HAP-1 (cell line): ENCODE results near the gene FAM169A.
"Not testable (repeated sequence)": the region's sequence is repeated elsewhere in the genome, so short reads cannot be mapped to it uniquely, and the experiment has no call there.

Experiments
- DNase-seq, 2 experiments: peaks; one replicate each; pipeline ENCODE4 v3.0.0-alpha.2; 2016 to 2020; ENCODE audit warnings: low spot score in 2 of 2
- H3K27me3 ChIP-seq: fragments of 250-450 bp; sonication (Bioruptor Pico); 2 replicates; pipeline ENCODE4 v1.5.1; 2020; ENCODE audit warnings: low read depth, mild to moderate bottlenecking, moderate library complexity
- H3K36me3 ChIP-seq: fragments of 250-450 bp; sonication (Bioruptor Pico); replicated peaks from 2 replicates; pipeline ENCODE4 v1.5.1; 2020; ENCODE audit warnings: mild to moderate bottlenecking
- H3K4me1 ChIP-seq: fragments of 250-450 bp; sonication (Bioruptor Pico); 2 replicates; pipeline ENCODE4 v1.5.1; 2020; ENCODE audit warnings: mild to moderate bottlenecking
- H3K4me3 ChIP-seq: fragments of 250-450 bp; sonication (Bioruptor Pico); 2 replicates; pipeline ENCODE4 v1.5.1; 2020; ENCODE audit warnings: mild to moderate bottlenecking, moderate library complexity
- H3K9me3 ChIP-seq: fragments of 250-450 bp; sonication (Bioruptor Pico); 2 replicates; pipeline ENCODE4 v1.5.1; 2020; ENCODE audit warnings: mild to moderate bottlenecking, moderate library complexity
- in situ Hi-C: fragments of 300-500 bp; cut with MboI; formaldehyde crosslinking; loops from 3 replicates; pipeline ENCODE4 v1.14.3; 2020; ENCODE audit warnings: low sequenced_read_pairs, inconsistent platforms, mixed read lengths

Gene FAM169A

GRCh38 chr5:74865804-74866595 lies at the start of gene FAM169A:
Gene FAM169A, minus strand, starts transcription at chr5:74866387. Its CDS starts 24,711 bp downstream, at chr5:74841676.
- H3K36me3 ChIP-seq: no peaks in the 10 kb centered on the region
- no peaks in the 10 kb centered on the region for H3K9me3 ChIP-seq
- H3K4me3 ChIP-seq: peak within 1 kb of the TSS; percentile 65
- H3K27me3 ChIP-seq: no peaks in the 10 kb centered on the region
- in situ Hi-C loops: no loop called here
- peak; percentile 47 to 75 for DNase-seq
- peaks cover 45% of the 10 kb centered on the region for H3K4me1 ChIP-seq

- no peak for DNase-seq
- Histone ChIP-seq H3K27me3 (no peaks in the 10 kb centered on the region), H3K36me3 (no peaks in the 10 kb centered on the region), H3K4me1 (peaks cover 15% of the 10 kb centered on the region), H3K4me3 (no peak overlapping the region), H3K9me3 (no peaks in the 10 kb centered on the region)
- in situ Hi-C loops: loop anchor here (5.0 to 25.0 kb wide), 4 partner anchors 151 to 1003 kb away; partner anchors contain the start of genes GFM2 and NSA2
These were observed 49.3 kb upstream of the FAM169A start for GRCh38 chr5:74915488-74915887.

GRCh38 chr5:74911421-74911820 lies 45.2 kb upstream of the FAM169A start:
- H3K4me3 ChIP-seq, H3K27me3 ChIP-seq, H3K9me3 ChIP-seq, H3K36me3 ChIP-seq, DNase-seq: not testable (repeated sequence)
- H3K4me1 ChIP-seq: peaks cover 11% of the 10 kb centered on the region
- in situ Hi-C loops: loop anchor here (10.0 to 25.0 kb wide), 3 partner anchors 147 to 999 kb away; partner anchors contain the start of genes GFM2 and NSA2

- not testable (repeated sequence) for H3K27me3 ChIP-seq, H3K4me3 ChIP-seq, H3K9me3 ChIP-seq, H3K36me3 ChIP-seq, DNase-seq
- in situ Hi-C loops: loop anchor here (10.0 to 25.0 kb wide), 3 partner anchors 145 to 998 kb away; partner anchors contain the start of genes GFM2 and NSA2
- H3K4me1 ChIP-seq: peaks cover 11% of the 10 kb centered on the region
These were observed 43.7 kb upstream of the FAM169A start for GRCh38 chr5:74909888-74910287.

GRCh38 chr5:74908237-74908636 lies 42.0 kb upstream of the FAM169A start:
- not testable (repeated sequence) for H3K36me3 ChIP-seq, H3K9me3 ChIP-seq, DNase-seq, H3K27me3 ChIP-seq, H3K4me3 ChIP-seq
- H3K4me1 ChIP-seq: peaks cover 11% of the 10 kb centered on the region
- in situ Hi-C loops: loop anchor here (25.0 kb wide), 1 partner anchor 996 kb away; no protein-coding TSS in a partner anchor

DNA sequence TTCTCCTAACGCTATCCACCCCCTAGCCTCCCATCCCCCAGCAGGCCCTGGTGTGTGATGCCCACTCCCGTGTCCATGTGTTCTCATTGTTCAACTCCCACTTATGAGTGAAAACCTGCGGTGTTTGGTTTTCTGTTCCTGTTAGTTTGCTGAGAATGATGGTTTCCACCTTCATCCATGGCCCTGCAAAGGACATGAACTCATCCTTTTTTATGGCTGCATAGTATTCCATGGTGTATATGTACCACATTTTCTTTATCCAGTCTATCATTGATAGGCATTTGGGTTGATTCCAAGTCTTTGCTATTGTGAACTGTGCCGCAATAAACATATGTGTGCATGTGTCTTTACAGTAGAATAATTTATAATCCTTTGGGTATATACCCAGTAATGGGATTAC lies 38.5 kb upstream of the FAM169A start:
- H3K27me3 ChIP-seq: not testable (repeated sequence)

GRCh38 chr5:74903165-74903787 lies 37.1 kb upstream of the FAM169A start:
- no peaks in the 10 kb centered on the region for H3K9me3 ChIP-seq
- DNase-seq: peak; percentile 28 to 53
- no peaks in the 10 kb centered on the region for H3K4me1 ChIP-seq
- in situ Hi-C loops: loop anchor here (25.0 kb wide), 1 partner anchor 991 kb away; no protein-coding TSS in a partner anchor
- no peaks in the 10 kb centered on the region for H3K27me3 ChIP-seq
- no peaks in the 10 kb centered on the region for H3K36me3 ChIP-seq
- H3K4me3 ChIP-seq: no peak overlapping the region

More for the DNA sequence above, 38.5 kb upstream of the FAM169A start:
- not testable (repeated sequence) for H3K36me3 ChIP-seq, H3K4me3 ChIP-seq, H3K9me3 ChIP-seq, H3K4me1 ChIP-seq, DNase-seq
- in situ Hi-C loops: loop anchor here (25.0 kb wide), 1 partner anchor 992 kb away; no protein-coding TSS in a partner anchor

DNA sequence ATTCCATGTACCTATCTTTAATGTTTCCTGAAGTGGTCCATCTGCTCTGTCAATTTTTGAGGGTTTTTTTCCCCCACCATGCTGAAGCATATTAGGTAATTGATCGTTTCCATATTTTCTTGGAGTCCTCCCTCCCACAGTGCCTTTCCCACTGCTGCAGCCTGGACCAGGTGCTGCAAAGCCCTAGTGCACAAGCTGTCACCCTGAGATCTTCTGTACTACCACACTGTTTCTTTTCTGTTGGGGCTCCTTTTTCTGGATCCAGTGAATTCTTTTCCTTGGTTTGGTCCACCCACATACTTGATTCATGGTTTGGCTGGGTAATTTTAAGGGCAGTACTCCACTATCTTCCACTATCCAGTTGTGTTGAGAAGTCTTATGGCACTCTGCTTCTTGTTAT lies 30.9 kb upstream of the FAM169A start:
- no peaks in the 10 kb centered on the region for H3K4me1 ChIP-seq
- in situ Hi-C loops: no loop called here

GRCh38 chr5:74895906-74896305 lies 29.7 kb upstream of the FAM169A start:
- DNase-seq: no peak
- Histone ChIP-seq H3K4me1 (no peaks in the 10 kb centered on the region), H3K27me3 (no peaks in the 10 kb centered on the region), H3K36me3 (no peaks in the 10 kb centered on the region), H3K4me3 (no peak overlapping the region), H3K9me3 (peaks cover 4% of the 10 kb centered on the region; the same call in 1 of the 2 replicates)
- in situ Hi-C loops: no loop called here

More for the DNA sequence above, 30.9 kb upstream of the FAM169A start:
- peaks cover 4% of the 10 kb centered on the region; the same call in 1 of the 2 replicates for H3K9me3 ChIP-seq
- H3K4me3 ChIP-seq: no peak overlapping the region
- no peaks in the 10 kb centered on the region for H3K27me3 ChIP-seq
- no peaks in the 10 kb centered on the region for H3K36me3 ChIP-seq
- no peak for DNase-seq

- peaks cover 4% of the 10 kb centered on the region; the same call in 1 of the 2 replicates for H3K9me3 ChIP-seq
- no peak for DNase-seq
- H3K4me1 ChIP-seq: no peaks in the 10 kb centered on the region
- no peak overlapping the region for H3K4me3 ChIP-seq
- H3K27me3 ChIP-seq: no peaks in the 10 kb centered on the region
- H3K36me3 ChIP-seq: no peaks in the 10 kb centered on the region
- in situ Hi-C loops: no loop called here
These were observed 28.2 kb upstream of the FAM169A start for GRCh38 chr5:74894351-74894750.

DNA sequence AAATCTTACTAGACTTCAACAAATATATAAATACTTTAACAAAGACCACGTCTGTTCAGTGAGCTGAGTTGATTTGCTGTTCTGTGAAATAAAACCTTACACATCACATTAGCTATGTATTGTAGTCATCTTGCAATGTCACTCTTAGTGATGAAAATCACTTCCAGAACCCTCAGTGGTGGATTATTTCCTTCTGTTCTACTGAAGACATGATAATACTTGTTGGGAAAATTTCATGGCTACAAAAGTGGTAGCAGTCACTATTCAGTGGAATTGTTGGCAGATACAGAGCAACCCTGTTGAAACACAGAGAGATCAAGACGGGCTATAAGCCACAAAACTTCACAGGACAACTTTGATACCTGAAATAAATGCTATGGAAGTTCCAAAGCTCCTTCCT lies 26.7 kb upstream of the FAM169A start:
- no peak overlapping the region for H3K4me3 ChIP-seq
- in situ Hi-C loops: no loop called here

GRCh38 chr5:74889523-74890105 lies 23.4 kb upstream of the FAM169A start:
- Histone ChIP-seq H3K4me3 (no peak overlapping the region), H3K36me3 (no peaks in the 10 kb centered on the region), H3K9me3 (peaks cover 4% of the 10 kb centered on the region; the same call in 1 of the 2 replicates), H3K4me1 (no peaks in the 10 kb centered on the region), H3K27me3 (no peaks in the 10 kb centered on the region)
- in situ Hi-C loops: no loop called here
- no peak for DNase-seq

More for the DNA sequence above, 26.7 kb upstream of the FAM169A start:
- H3K4me1 ChIP-seq: no peaks in the 10 kb centered on the region
- H3K36me3 ChIP-seq: no peaks in the 10 kb centered on the region
- H3K27me3 ChIP-seq: no peaks in the 10 kb centered on the region
- peaks cover 4% of the 10 kb centered on the region; the same call in 1 of the 2 replicates for H3K9me3 ChIP-seq
- DNase-seq: no peak

DNA sequence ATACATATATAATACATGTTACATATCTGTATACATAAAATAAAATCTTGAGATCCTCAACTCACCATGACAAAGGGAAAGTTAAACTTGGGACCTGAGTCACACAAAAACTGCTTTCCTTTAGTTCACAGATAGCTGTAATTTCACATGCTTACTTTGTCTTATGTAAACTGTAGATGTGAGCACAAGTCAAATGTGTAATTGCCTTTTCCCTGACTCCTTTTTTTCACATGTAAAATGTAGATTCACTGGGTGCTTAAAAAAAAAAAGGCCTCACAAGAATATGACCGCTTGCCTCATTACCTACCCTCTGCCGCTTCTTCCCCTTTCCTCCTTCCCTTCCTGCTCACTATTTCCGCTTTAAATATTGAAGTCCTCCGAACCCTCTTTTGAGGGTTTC lies 21.9 kb upstream of the FAM169A start:
- Histone ChIP-seq H3K36me3 (no peaks in the 10 kb centered on the region), H3K9me3 (no peaks in the 10 kb centered on the region), H3K27me3 (no peaks in the 10 kb centered on the region), H3K4me1 (no peaks in the 10 kb centered on the region), H3K4me3 (no peak overlapping the region)
- in situ Hi-C loops: no loop called here
- DNase-seq: no peak
